Stomach smooth muscle (tissue), 2 donors: Measurements from ENCODE around the gene GSTM1.
"Not testable (repeated sequence)": the region's sequence is repeated elsewhere in the genome, so short reads cannot be mapped to it uniquely, and the experiment has no call there.

Source experiments
- H3K27ac ChIP-seq: one replicate; pipeline ENCODE4 v1.7.0; 2013; ENCODE audit warnings: mild to moderate bottlenecking, low read length, inconsistent platforms
- H3K27me3 ChIP-seq, 2 donors: one replicate each; pipeline ENCODE4 v1.7.0; 2013; ENCODE audit warnings: low read length in 2 of 2; ENCODE audit not compliant: insufficient read depth in 2 of 2, control insufficient read depth in 1 of 2
- H3K36me3 ChIP-seq, 2 donors: one replicate each; pipeline ENCODE4 v1.7.0; 2013; ENCODE audit warnings: low read length in 2 of 2; ENCODE audit not compliant: control insufficient read depth in 2 of 2, insufficient read depth in 2 of 2
- H3K4me1 ChIP-seq: one replicate; pipeline ENCODE4 v1.7.0; 2013; ENCODE audit warnings: low read length; ENCODE audit not compliant: control insufficient read depth, insufficient read depth
- H3K4me3 ChIP-seq, 2 donors: one replicate each; pipeline ENCODE4 v1.7.0; 2013; ENCODE audit warnings: low read length in 2 of 2
- H3K9ac ChIP-seq, 2 donors: one replicate each; pipeline ENCODE4 v1.7.0; 2013; ENCODE audit warnings: low read length in 2 of 2, mild to moderate bottlenecking in 1 of 2
- H3K9me3 ChIP-seq, 2 donors: one replicate each; pipeline ENCODE4 v1.7.0; 2013; ENCODE audit warnings: low read length in 2 of 2; ENCODE audit not compliant: control insufficient read depth in 2 of 2
- donor health status: healthy.
- donor health status: Pancreatic carcinoma.

The GSTM1 gene

DNA sequence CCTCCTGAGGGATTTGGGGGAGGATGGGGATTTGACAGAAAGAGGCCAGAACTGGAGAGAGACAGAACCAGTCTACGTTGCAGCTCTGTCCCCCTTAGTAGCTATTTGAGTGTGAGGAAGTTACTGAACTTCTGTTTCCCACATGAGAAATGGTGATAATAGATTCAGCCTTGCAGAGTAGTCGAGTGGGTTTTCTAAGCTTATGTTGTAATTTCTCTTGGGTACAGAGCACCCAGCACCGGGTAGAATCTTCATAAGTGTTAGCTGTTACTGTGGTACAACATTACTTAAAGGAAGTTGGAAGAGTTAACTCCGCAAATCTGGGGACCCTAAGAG lies 27.0 kb upstream of the GSTM1 start:
- H3K4me3 ChIP-seq, H3K9me3 ChIP-seq, H3K9ac ChIP-seq, H3K27me3 ChIP-seq, H3K27ac ChIP-seq: not testable (repeated sequence)
- peaks cover 16 to 24% of the 10 kb centered on the region in 2 donors for H3K36me3 ChIP-seq
- peaks cover 10% of the 10 kb centered on the region for H3K4me1 ChIP-seq

- no peak overlapping the region for H3K9ac ChIP-seq
- H3K9me3 ChIP-seq: no peaks in the 10 kb centered on the region
- peaks cover 7% of the 10 kb centered on the region for H3K4me1 ChIP-seq
- no peak overlapping the region for H3K4me3 ChIP-seq
- H3K36me3 ChIP-seq: peaks cover 16 to 25% of the 10 kb centered on the region in 2 donors
- H3K27ac ChIP-seq: no peak overlapping the region
- no peaks in the 10 kb centered on the region for H3K27me3 ChIP-seq
Observed at GRCh38 chr1:109661391-109661790, 26.2 kb upstream of the GSTM1 start.

DNA sequence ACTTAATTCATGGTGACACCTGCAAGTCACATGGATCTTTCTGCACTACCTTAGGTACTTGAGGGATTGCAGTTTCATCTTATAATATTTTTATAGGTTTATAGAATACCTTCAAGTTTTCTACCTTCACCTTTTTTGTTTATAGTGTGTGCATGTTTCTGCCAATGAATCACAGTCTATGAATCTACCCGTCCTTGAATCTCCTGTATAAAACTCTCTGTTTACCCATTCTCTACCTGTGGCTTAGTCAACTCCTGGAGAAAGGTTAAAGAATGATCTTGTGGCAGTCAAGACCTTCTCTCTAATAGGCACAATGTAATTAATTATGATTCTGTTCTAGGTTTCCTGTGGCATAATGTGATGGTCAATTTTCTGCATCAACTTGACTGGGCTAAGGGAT lies 22.9 kb upstream of the GSTM1 start:
- H3K36me3 ChIP-seq: peaks cover 10 to 15% of the 10 kb centered on the region in 2 donors
- H3K4me1 ChIP-seq: peaks cover 15% of the 10 kb centered on the region
- no peak overlapping the region for H3K4me3 ChIP-seq
- H3K27me3 ChIP-seq: no peaks in the 10 kb centered on the region
- H3K9ac ChIP-seq: no peak overlapping the region
- H3K9me3 ChIP-seq: no peaks in the 10 kb centered on the region
- H3K27ac ChIP-seq: no peak overlapping the region

GRCh38 chr1:109667452-109668122 lies 20.0 kb upstream of the GSTM1 start, which contains the start of gene GSTM2:
TSS of gene GSTM2 (plus strand) at chr1:109668057. CDS start at chr1:109668116, 59 bp downstream.
- Histone ChIP-seq H3K36me3 (peaks cover 3 to 11% of the 10 kb centered on the region in 2 donors), H3K4me3 (peak within 1 kb of the TSS; percentile 60 to 75), H3K9ac (peak within 1 kb of the TSS; percentile 54 to 62), H3K4me1 (peaks cover 15% of the 10 kb centered on the region), H3K27me3 (no peaks in the 10 kb centered on the region), H3K9me3 (no peaks in the 10 kb centered on the region), H3K27ac (no peak within 1 kb of the TSS)

GRCh38 chr1:109668123-109668775 lies 19.4 kb upstream of the GSTM1 start:
- Histone ChIP-seq H3K4me3 (peak overlapping the region; percentile 60 to 75), H3K9me3 (no peaks in the 10 kb centered on the region), H3K27me3 (no peaks in the 10 kb centered on the region), H3K36me3 (peaks cover 2 to 13% of the 10 kb centered on the region in 2 donors), H3K27ac (no peak overlapping the region), H3K9ac (peak overlapping the region; percentile 54 to 62), H3K4me1 (peaks cover 15% of the 10 kb centered on the region)

DNA sequence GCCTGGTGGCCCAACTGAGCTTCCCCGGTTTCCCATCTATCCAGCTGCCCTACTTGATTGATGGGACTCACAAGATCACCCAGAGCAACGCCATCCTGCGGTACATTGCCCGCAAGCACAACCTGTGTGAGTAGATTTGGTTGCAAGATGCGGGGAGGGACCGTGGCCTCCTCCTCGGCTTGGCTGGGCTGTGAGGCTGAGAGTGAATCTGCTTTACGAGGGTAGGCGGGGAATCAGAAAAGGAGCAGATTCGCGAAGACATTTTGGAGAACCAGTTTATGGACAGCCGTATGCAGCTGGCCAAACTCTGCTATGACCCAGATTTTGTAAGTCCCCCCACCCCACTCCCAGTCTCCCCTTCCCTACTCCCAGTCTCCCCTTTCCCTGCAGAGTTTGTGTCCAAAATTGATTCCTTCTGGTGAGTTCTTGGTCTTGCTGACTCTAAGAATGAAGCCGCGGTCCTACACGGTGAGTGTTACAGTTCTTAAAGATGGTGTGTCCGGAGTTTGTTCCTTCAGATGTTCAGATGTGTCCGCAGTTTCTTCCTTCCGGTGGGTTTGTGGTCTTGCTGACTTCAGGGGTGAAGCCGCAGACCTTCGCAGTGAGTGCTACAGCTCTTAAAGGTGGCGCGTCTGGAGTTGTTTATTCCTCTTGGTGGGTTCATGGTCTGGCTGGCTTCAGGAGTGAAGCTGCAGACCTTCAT lies 18.2 kb upstream of the GSTM1 start:
- no peak overlapping the region for H3K9ac ChIP-seq
- H3K4me3 ChIP-seq: no peak overlapping the region
- H3K27ac ChIP-seq: no peak overlapping the region
- H3K4me1 ChIP-seq: peaks cover 15% of the 10 kb centered on the region
- no peaks in the 10 kb centered on the region for H3K9me3 ChIP-seq
- no peaks in the 10 kb centered on the region for H3K27me3 ChIP-seq
- H3K36me3 ChIP-seq: peaks cover 3 to 15% of the 10 kb centered on the region in 2 donors

GRCh38 chr1:109669949-109670302 lies 17.7 kb upstream of the GSTM1 start:
- H3K36me3 ChIP-seq: peaks cover 3 to 15% of the 10 kb centered on the region in 2 donors
- not testable (repeated sequence) for H3K27me3 ChIP-seq, H3K9ac ChIP-seq, H3K4me3 ChIP-seq, H3K9me3 ChIP-seq, H3K27ac ChIP-seq
- H3K4me1 ChIP-seq: peaks cover 15% of the 10 kb centered on the region

DNA sequence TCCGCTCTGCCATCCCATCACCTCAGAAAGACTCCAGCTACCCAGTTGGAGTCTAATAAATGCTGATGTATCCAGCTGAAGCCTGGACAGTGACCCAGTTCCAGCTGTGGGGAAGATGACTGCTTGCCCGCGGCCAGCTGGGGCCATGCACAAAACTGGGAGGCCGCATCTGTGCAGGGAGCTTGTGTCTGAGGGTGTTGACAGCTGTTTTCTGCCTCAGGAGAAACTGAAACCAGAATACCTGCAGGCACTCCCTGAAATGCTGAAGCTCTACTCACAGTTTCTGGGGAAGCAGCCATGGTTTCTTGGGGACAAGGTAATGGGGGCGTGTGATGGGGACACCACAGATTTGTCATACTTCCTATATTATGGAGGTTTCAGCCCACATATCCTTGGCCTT lies 16.6 kb upstream of the GSTM1 start:
- Histone ChIP-seq H3K9me3 (no peaks in the 10 kb centered on the region), H3K27me3 (no peaks in the 10 kb centered on the region), H3K9ac (no peak overlapping the region), H3K36me3 (peaks cover 3 to 12% of the 10 kb centered on the region in 2 donors), H3K27ac (no peak overlapping the region), H3K4me1 (peaks cover 15% of the 10 kb centered on the region), H3K4me3 (no peak overlapping the region)

GRCh38 chr1:109673861-109674260 lies 13.8 kb upstream of the GSTM1 start:
- H3K4me3 ChIP-seq, H3K27me3 ChIP-seq, H3K9me3 ChIP-seq, H3K27ac ChIP-seq, H3K4me1 ChIP-seq, H3K9ac ChIP-seq: not testable (repeated sequence)
- peaks cover 3 to 12% of the 10 kb centered on the region in 2 donors for H3K36me3 ChIP-seq

GRCh38 chr1:109676683-109677381 lies 10.8 kb upstream of the GSTM1 start:
- H3K36me3 ChIP-seq, H3K9ac ChIP-seq, H3K27me3 ChIP-seq, H3K27ac ChIP-seq, H3K9me3 ChIP-seq, H3K4me1 ChIP-seq, H3K4me3 ChIP-seq: not testable (repeated sequence)
